WTC11 (cell line): ENCODE measurements around the gene PIAS2.

Experiments
- ELF4 ChIP-seq: sonication (generic); formaldehyde crosslinking; IDR thresholded peaks from 2 replicates; pipeline ENCODE4 v1.8.1; 2022; ENCODE audit warnings: low read depth, mild to moderate bottlenecking, moderate library complexity, missing genetic modification reagents
- JUN ChIP-seq: sonication (generic); formaldehyde crosslinking; IDR thresholded peaks from 2 replicates; pipeline ENCODE4 v1.8.0; 2023; ENCODE audit warnings: mild to moderate bottlenecking, missing genetic modification reagents
- MXD4 ChIP-seq: fragments of 250-450 bp; sonication (Bioruptor Pico); IDR thresholded peaks from 2 replicates; pipeline ENCODE4 v1.8.0; 2021; ENCODE audit warnings: mild to moderate bottlenecking, moderate library complexity, borderline replicate concordance
- PRRX2 ChIP-seq: fragments of 250-450 bp; sonication (Bioruptor Pico); IDR thresholded peaks from 2 replicates; pipeline ENCODE4 v1.8.0; 2021; ENCODE audit warnings: mild to moderate bottlenecking
- SP1 ChIP-seq: sonication (generic); formaldehyde crosslinking; conservative IDR thresholded peaks from 2 replicates; pipeline ENCODE4 v1.8.1; 2022; ENCODE audit warnings: missing genetic modification reagents
- ZNF121 ChIP-seq: sonication (generic); formaldehyde crosslinking; IDR thresholded peaks from 2 replicates; pipeline ENCODE4 v1.8.0; 2023; ENCODE audit warnings: missing genetic modification reagents
- ZNF232 ChIP-seq: sonication (generic); formaldehyde crosslinking; IDR thresholded peaks from 2 replicates; pipeline ENCODE4 v1.8.0; 2022; ENCODE audit warnings: mild to moderate bottlenecking, missing genetic modification reagents
- ZNF263 ChIP-seq: sonication (generic); formaldehyde crosslinking; IDR thresholded peaks from 2 replicates; pipeline ENCODE4 v1.8.1; 2022; ENCODE audit warnings: low read depth, mild to moderate bottlenecking, moderate library complexity, missing genetic modification reagents
- ZNF396 ChIP-seq: fragments of 250-450 bp; sonication (Bioruptor Pico); IDR thresholded peaks from 2 replicates; pipeline ENCODE4 v1.8.0; 2021; ENCODE audit warnings: mild to moderate bottlenecking, moderate library complexity, borderline replicate concordance
- TF ChIP-seq, protein P1 (sequence below): fragments of 200-600 bp; IDR thresholded peaks from 2 replicates; pipeline ENCODE4 v1.8.0; 2022; ENCODE audit warnings: antibody characterized with exemption
- TF ChIP-seq, protein P2 (sequence below): sonication (generic); formaldehyde crosslinking; IDR thresholded peaks from 2 replicates; pipeline ENCODE4 v1.8.1; 2022; ENCODE audit warnings: mild to moderate bottlenecking, moderate library complexity, missing genetic modification reagents
- TF ChIP-seq, protein P3 (sequence below): sonication (generic); formaldehyde crosslinking; IDR thresholded peaks from 2 replicates; pipeline ENCODE4 v1.8.0; 2023; ENCODE audit warnings: mild to moderate bottlenecking, missing genetic modification reagents
- TF ChIP-seq, protein P4 (sequence below): sonication (generic); formaldehyde crosslinking; IDR thresholded peaks from 2 replicates; pipeline ENCODE4 v1.8.0; 2022; ENCODE audit warnings: mild to moderate bottlenecking, missing genetic modification reagents

DNA sequence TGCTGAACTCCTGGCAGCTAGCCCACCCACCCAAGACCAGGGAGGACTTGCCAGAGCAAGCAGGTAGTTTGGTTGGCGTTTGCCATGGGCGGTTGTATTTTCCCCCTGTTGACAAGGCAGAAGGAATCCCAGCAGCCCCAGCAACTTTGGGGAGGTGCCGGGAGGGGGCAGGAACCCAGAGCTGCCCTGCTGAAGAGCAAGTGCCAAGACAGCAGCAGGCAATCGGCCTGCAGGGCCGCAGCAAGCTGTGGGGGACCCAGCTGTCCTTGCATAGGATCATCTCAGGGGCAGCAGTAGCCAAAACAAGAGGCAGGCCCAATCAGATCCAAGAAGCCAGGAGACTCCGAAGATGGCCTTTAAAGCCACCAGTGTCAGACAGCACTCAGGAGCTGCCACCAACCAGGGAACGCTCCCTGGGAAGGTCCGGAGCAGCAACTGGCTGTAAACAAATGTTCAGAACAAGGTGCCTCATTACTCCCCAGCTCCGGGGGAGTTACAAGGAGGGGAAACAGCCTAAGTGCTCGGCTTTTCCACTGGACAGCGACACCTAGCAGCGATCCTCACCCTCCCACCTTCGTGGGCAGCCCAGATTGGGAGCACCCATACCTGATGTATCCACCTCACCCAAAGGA, 162.5 kb downstream of the PIAS2 start:
- TF ChIP-seq MXD4 (CRISPR knock-in tag) (no peak), SP1 (CRISPR knock-in tag) (no peak), JUN (no peak), ELF4 (CRISPR knock-in tag) (no peak), ZNF232 (CRISPR knock-in tag) (no peak), ZNF263 (CRISPR knock-in tag) (no peak), ZNF121 (CRISPR knock-in tag) (no peak), ZNF396 (no peak), PRRX2 (no peak)
- TF ChIP-seq, protein P1, sequence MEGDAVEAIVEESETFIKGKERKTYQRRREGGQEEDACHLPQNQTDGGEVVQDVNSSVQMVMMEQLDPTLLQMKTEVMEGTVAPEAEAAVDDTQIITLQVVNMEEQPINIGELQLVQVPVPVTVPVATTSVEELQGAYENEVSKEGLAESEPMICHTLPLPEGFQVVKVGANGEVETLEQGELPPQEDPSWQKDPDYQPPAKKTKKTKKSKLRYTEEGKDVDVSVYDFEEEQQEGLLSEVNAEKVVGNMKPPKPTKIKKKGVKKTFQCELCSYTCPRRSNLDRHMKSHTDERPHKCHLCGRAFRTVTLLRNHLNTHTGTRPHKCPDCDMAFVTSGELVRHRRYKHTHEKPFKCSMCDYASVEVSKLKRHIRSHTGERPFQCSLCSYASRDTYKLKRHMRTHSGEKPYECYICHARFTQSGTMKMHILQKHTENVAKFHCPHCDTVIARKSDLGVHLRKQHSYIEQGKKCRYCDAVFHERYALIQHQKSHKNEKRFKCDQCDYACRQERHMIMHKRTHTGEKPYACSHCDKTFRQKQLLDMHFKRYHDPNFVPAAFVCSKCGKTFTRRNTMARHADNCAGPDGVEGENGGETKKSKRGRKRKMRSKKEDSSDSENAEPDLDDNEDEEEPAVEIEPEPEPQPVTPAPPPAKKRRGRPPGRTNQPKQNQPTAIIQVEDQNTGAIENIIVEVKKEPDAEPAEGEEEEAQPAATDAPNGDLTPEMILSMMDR, result no peak
- TF ChIP-seq, protein P2, sequence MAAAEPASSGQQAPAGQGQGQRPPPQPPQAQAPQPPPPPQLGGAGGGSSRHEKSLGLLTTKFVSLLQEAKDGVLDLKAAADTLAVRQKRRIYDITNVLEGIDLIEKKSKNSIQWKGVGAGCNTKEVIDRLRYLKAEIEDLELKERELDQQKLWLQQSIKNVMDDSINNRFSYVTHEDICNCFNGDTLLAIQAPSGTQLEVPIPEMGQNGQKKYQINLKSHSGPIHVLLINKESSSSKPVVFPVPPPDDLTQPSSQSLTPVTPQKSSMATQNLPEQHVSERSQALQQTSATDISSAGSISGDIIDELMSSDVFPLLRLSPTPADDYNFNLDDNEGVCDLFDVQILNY (CRISPR knock-in tag), result no peak
- TF ChIP-seq, protein P3, sequence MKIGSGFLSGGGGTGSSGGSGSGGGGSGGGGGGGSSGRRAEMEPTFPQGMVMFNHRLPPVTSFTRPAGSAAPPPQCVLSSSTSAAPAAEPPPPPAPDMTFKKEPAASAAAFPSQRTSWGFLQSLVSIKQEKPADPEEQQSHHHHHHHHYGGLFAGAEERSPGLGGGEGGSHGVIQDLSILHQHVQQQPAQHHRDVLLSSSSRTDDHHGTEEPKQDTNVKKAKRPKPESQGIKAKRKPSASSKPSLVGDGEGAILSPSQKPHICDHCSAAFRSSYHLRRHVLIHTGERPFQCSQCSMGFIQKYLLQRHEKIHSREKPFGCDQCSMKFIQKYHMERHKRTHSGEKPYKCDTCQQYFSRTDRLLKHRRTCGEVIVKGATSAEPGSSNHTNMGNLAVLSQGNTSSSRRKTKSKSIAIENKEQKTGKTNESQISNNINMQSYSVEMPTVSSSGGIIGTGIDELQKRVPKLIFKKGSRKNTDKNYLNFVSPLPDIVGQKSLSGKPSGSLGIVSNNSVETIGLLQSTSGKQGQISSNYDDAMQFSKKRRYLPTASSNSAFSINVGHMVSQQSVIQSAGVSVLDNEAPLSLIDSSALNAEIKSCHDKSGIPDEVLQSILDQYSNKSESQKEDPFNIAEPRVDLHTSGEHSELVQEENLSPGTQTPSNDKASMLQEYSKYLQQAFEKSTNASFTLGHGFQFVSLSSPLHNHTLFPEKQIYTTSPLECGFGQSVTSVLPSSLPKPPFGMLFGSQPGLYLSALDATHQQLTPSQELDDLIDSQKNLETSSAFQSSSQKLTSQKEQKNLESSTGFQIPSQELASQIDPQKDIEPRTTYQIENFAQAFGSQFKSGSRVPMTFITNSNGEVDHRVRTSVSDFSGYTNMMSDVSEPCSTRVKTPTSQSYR (CRISPR knock-in tag), result no peak
- TF ChIP-seq, protein P4, sequence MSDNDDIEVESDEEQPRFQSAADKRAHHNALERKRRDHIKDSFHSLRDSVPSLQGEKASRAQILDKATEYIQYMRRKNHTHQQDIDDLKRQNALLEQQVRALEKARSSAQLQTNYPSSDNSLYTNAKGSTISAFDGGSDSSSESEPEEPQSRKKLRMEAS (CRISPR knock-in tag), result no peak
